IMR-90 (cell line): Measurements from ENCODE around the gene PIGW.

ENCODE experiments used
- BHLHE40 ChIP-seq: fragments of 150-350 bp; IDR thresholded peaks from 2 replicates; pipeline ENCODE4 v1.6.1; 2016; ENCODE audit warnings: mild to moderate bottlenecking, low read depth, low read length
- MAFK ChIP-seq: IDR thresholded peaks from 2 replicates; pipeline ENCODE4 v1.6.1; 2012; ENCODE audit warnings: low read depth, low read length, improper control_type of control experiment
- MAZ ChIP-seq: IDR thresholded peaks from 2 replicates; pipeline ENCODE4 v1.6.1; 2012; ENCODE audit warnings: low read depth, mild to moderate bottlenecking, low read length, improper control_type of control experiment, moderate library complexity, borderline replicate concordance
- NFE2L2 ChIP-seq: fragments of 150-350 bp; IDR thresholded peaks from 2 replicates; pipeline ENCODE4 v1.6.1; 2016; ENCODE audit warnings: low read depth, mild to moderate bottlenecking, low read length
- POLR2A ChIP-seq: IDR thresholded peaks from 2 replicates; pipeline ENCODE4 v1.6.1; 2012; ENCODE audit warnings: mild to moderate bottlenecking, low read depth, low read length
- RFX5 ChIP-seq: IDR thresholded peaks from 2 replicates; pipeline ENCODE4 v1.8.0; 2012; ENCODE audit warnings: low read depth, mild to moderate bottlenecking, low read length, moderate library complexity
- TF ChIP-seq, protein P1 (sequence below): conservative IDR thresholded peaks from 2 replicates; pipeline ENCODE4 v1.5.1; 2012; ENCODE audit warnings: mild to moderate bottlenecking, low read depth, low read length, improper control_type of control experiment
- TF ChIP-seq, protein P2 (sequence below): fragments of 150-350 bp; IDR thresholded peaks from 2 replicates; pipeline ENCODE4 v1.6.1; 2017; ENCODE audit warnings: mild to moderate bottlenecking, antibody characterized with exemption, low read length, low read depth

DNA sequence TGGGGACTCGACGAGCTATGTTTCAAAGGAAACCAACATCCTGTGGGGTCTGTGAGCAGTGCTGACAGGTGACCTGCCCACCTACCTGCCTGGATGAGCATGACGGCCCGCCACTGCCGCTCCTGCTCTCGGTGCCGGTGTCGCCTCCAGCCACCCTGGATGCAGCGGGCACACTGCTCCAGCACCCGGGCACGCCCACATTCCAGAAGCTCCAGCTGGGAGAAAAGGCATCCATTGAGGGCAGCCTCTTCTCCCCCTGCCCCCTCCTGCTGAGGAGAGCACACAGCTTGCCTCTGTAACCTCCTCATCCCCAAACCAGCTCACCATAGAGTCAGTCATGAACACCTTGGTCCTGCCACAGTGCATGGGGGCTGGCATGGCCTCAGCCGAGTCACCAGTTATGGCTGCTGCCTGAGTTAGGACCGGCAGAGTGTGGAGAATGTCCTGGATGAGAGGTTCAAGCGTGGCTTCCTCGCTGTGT is 34.0 kb upstream of the PIGW start:
- TF ChIP-seq POLR2A = no peak
- TF ChIP-seq, protein P1, sequence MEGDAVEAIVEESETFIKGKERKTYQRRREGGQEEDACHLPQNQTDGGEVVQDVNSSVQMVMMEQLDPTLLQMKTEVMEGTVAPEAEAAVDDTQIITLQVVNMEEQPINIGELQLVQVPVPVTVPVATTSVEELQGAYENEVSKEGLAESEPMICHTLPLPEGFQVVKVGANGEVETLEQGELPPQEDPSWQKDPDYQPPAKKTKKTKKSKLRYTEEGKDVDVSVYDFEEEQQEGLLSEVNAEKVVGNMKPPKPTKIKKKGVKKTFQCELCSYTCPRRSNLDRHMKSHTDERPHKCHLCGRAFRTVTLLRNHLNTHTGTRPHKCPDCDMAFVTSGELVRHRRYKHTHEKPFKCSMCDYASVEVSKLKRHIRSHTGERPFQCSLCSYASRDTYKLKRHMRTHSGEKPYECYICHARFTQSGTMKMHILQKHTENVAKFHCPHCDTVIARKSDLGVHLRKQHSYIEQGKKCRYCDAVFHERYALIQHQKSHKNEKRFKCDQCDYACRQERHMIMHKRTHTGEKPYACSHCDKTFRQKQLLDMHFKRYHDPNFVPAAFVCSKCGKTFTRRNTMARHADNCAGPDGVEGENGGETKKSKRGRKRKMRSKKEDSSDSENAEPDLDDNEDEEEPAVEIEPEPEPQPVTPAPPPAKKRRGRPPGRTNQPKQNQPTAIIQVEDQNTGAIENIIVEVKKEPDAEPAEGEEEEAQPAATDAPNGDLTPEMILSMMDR = no peak
- no peak for TF ChIP-seq NFE2L2
- TF ChIP-seq RFX5 = no peak
- TF ChIP-seq MAZ = no peak
- TF ChIP-seq BHLHE40 = no peak
- TF ChIP-seq, protein P2, sequence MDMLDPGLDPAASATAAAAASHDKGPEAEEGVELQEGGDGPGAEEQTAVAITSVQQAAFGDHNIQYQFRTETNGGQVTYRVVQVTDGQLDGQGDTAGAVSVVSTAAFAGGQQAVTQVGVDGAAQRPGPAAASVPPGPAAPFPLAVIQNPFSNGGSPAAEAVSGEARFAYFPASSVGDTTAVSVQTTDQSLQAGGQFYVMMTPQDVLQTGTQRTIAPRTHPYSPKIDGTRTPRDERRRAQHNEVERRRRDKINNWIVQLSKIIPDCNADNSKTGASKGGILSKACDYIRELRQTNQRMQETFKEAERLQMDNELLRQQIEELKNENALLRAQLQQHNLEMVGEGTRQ = no peak
- no peak for TF ChIP-seq MAFK
